GM19467 (cell line): Measurements from ENCODE around the gene B3GAT3.
A peak's percentile ranks its signal among the peaks of the same experiment; 100 is the strongest.
"Not testable (repeated sequence)": the region's sequence is repeated elsewhere in the genome, so short reads cannot be mapped to it uniquely, and the experiment has no call there.

ENCODE experiments used
- ATAC-seq: cut with Tn5 transposase; IDR thresholded peaks from one replicate; pipeline ENCODE4 v1.9.1; 2021; ENCODE audit warnings: mild to moderate bottlenecking, moderate library complexity; ENCODE audit not compliant: unreplicated experiment

B3GAT3 gene

GRCh38 chr11:62580959-62581715 is 40.6 kb downstream of the B3GAT3 start:
- ATAC-seq: no peak

DNA sequence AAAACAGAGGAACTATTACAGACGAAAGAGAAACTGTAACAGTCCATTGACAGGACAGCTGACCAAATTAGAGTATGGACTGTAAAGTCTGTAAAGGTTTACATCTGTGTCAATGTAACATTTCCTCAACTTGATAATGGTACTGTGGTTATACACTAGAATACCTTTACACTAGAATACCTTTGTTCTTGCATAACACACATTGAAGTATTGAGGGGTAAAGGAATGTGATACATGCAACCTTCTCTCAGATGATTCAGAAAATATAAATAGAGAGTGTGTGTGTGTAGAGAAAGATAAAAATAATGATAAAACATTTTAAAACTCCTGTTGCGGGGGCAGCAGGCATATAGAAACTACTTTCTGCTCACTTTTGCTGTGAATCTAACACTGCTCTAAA is 42.5 kb downstream of the B3GAT3 start:
- no peak for ATAC-seq

DNA sequence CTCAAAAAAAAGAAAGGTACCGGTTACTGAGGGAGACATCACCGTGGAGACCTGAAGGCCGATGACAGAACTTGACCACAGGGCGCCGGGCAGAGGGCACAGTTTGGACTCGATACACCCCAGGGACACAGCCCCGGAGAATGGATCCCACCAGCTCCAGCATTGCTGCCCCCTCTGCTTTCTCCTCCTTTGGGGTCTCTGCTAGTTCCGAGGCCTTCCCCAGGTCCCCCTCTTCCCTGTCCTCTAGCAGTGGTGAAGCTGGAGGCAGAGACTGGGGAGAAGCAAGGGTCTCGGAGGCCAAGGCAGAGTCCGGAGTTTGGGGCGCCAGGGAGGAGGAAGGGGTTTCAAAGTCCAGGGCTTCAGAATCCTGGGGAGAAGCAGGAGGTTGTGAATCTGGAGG is 43.2 kb downstream of the B3GAT3 start:
- no peak for ATAC-seq

- no peak for ATAC-seq
These were observed 44.6 kb downstream of the B3GAT3 start for GRCh38 chr11:62577046-62577714.

DNA sequence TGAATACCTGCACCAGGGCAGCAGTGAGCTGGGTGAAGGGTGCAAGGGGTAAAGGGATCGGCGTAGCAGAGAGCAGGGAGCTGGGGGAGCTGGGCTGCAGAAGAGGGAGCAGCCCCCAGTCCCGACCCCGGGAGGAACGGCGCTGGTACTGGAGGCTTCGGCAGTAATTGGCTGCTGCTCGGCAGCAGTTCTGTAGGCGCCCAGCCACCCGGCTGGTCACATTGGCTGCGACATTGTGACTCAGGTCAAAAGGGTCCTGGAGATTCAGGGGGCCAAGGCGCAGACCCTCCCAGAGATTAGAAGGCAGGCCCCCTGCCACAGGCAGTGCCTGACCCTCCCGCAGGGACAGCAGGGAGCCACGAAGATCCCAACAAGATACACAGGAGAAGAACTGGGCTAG is 45.9 kb downstream of the B3GAT3 start:
- ATAC-seq: no peak

DNA sequence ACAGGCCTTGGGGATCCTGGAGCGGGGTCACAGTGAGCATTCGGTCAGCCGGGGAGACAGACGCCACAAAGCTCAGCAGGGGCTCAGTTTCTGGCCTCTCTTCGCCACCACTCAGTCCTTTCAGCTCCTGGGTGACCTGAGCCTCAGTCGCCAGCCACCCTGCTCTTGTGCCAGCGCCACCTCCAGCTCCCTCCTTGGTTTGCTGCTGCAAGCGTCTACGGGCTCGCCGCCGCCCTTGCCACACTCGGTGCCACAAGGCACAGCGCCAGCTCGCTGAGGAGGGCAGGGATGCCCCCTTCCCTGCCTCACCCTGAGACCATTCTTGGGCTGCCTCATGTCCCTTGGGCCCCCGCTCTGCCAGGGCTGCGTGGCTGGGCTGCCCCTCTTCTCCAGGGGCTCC is 46.6 kb downstream of the B3GAT3 start:
- ATAC-seq: no peak

DNA sequence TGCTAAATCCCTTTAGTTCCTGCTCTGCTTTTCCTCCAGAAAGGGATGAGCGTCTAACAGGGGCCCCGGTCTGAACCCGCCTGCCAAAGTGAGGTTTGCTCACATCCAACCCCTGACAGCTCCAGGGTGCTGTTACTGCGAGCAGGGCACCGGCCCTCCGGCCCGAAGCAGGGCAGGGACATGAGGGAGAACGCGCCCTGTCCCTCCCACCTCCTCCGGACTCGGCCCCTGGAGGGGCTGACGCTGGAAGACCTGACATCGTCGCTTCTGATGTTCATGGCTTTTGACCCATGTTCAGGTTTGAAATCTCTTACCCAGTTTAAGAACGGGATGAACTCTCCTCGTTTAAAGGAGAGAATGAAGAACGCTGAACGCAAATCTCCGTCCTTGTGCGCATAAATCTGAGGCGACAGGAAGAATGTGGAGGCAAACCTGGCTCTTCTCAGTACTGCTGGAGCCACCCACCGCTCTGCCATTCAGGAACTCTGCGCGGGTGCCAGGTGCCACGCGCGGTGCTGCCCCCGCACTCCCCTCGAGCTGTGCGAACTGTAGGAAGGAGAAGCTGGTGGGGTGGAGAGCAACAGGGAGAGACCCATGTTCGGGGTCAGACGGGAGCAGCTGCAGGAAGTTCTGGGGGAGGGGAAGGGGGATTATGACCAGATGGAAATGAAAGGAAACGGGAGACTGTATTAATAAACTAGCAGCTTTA is 47.3 kb downstream of the B3GAT3 start:
- no peak for ATAC-seq

- ATAC-seq: peak; percentile 80
These were observed 48.0 kb downstream of the B3GAT3 start, which contains the start of gene EEF1G for GRCh38 chr11:62573592-62574362. Gene EEF1G, minus strand, starts transcription at chr11:62573891. Its CDS starts 49 bp downstream, at chr11:62573842.

DNA sequence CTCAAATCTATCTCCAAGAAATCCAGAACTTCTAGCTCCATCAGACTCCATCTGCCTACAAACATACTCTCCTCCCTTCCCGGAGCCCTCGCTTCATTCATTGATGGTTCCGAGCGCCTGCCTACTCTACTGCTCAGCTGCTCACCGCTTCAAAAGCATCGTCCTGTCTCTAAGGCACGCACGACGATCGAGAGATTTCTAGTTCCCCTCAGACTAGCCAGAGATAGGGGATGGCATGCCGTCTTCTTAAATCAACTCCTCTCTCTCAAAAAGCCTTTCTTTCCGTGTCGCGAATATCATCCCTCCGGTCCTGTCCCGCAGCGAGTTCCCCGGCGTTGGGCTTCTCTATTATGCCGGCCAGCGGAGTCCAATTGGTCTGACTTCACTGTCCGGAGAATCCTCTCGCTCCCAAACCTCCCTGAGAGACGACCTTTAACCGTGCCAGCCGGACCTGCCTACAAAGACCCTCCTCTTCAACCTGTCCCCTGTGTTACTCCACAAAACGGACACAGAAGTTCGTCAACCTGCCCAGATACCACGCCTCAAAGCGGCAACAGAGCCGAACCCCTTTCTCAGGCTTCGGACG is 48.7 kb downstream of the B3GAT3 start:
- no peak for ATAC-seq

DNA sequence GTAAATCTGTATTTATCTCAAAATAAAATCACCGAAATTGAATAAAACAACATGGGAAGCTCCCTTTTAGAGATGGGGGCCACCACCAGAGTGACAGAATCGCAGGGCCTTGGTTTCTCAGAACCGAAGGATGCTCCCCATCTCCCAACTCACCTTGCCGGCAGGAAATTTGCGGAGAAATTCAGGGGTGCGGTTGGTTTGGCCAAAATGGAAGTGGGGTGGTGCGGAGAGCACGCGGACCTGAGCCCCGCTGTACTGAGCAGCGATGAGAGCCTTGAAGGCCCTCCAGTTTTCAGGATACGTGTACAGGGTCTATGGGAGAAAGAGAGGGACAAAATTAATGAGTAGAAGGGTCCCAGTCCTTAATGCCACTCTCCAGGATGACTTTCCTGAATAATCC is 49.4 kb downstream of the B3GAT3 start:
- ATAC-seq: no peak

DNA sequence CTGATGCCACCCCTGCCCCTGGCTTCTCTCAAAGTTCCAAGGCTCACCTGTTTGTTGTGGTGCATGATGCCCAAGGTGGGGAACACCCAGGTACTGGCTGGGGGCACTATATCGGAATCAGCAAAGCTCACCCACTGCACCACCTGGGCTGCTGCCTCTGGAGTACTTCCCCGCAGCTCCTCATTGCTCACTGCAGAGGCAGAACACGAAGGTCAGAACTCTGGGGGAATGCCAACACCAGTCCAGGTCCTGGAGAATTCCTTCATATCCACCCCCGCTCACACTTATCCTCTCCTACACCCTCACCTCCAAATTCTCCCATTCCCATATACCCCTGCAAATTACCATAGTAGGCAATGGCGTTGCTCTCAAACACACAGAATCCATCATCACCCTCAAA is 50.3 kb downstream of the B3GAT3 start:
- not testable (repeated sequence) for ATAC-seq

GRCh38 chr11:62570903-62571302 is 50.9 kb downstream of the B3GAT3 start:
- not testable (repeated sequence) for ATAC-seq

- ATAC-seq: no peak
These were observed 52.2 kb downstream of the B3GAT3 start for GRCh38 chr11:62569611-62570010.

DNA sequence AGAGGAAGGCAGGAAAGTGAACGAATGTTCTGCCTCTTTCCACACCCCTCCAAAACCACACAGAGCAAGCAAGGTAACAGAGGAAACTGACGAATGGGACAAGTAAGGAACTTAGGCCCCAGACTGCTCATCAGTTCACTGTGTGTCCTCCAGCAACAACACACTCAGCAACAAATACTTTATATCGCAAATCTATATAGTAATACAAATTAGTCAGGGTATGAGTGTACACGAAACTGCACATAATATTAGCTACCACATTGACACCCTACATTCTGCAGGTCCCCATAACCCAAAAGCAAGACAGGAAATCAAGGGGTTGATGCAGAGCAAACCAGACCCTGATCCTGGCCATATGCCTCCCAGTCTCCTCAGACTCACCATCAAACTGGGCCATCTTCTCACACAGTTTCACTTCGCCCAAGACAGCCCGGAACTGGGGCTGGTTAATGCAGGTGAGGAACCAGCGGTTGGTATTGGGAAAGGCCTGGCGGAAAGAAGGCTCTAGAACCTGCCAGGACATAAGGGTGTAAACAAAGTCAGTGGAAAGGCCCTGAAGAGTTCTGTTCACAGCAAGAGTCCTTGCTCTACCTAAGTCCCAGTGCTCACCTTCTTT is 54.7 kb downstream of the B3GAT3 start:
- no peak for ATAC-seq

- no peak for ATAC-seq
These were observed 55.5 kb downstream of the B3GAT3 start for GRCh38 chr11:62566247-62566646.
